Measurements from ENCODE around the gene DAZ3. TPM values are rescaled to one million over a fixed set of nuclear protein-coding genes. Genes with fewer than 3 reads are reported as not detected.
"Not testable (repeated sequence)": the region's sequence is repeated elsewhere in the genome, so short reads cannot be mapped to it uniquely, and the experiment has no call there.

DAZ3 gene
- total RNA-seq (2014; rRNA removed; shearing (Covaris generic)), result not detected in 2 replicates

GRCh38 chrY:24813293-24813692 lies at the start of gene DAZ3:
DAZ3 (minus strand) TSS chrY:24813393; CDS start chrY:24813185, 208 bp downstream.
- not testable (repeated sequence) for H3K9me3 ChIP-seq (replicated peaks); H3K4me1 ChIP-seq (replicated peaks); H3K27ac ChIP-seq; H3K4me3 ChIP-seq; H3K36me3 ChIP-seq; H3K27me3 ChIP-seq (replicated peaks); DNase-seq (ENCODE audit: low read depth in 1 of 2, low spot score in 2 of 2)

DNA sequence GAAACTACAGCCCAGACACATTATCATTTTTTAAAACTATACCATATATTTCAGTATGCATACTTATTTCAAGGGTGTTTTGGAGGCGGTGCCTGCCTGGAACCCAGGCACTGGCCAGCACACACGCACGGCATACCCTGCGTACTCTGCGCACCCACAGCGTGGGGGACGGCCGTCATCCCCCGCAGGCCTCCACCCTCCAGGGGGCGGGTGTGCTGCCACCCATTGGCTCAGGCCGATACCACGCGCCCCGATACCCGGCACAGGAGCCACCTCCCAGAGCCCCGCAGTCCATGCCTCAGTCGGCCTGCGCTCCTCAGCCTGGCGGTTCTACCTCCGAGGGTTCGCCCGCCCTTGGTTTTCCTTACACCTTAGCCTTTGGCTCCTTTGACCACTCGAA lies 20.4 kb upstream of the DAZ3 start, which contains the start of gene DAZ4:
Gene DAZ4 (plus strand): TSS at position 301 of the 400 bp plus-strand sequence. CDS start 208 bp downstream, outside the sequence.
- not testable (repeated sequence) for H3K4me1 ChIP-seq (replicated peaks); DNase-seq (ENCODE audit: low read depth in 1 of 2, low spot score in 2 of 2); H3K4me3 ChIP-seq; H3K27ac ChIP-seq; H3K36me3 ChIP-seq; H3K9me3 ChIP-seq (replicated peaks); H3K27me3 ChIP-seq (replicated peaks)

GRCh38 chrY:24825069-24825468 lies 11.9 kb upstream of the DAZ3 start:
- H3K27me3 ChIP-seq (replicated peaks); H3K27ac ChIP-seq; H3K4me1 ChIP-seq (replicated peaks); H3K4me3 ChIP-seq; H3K9me3 ChIP-seq (replicated peaks); H3K36me3 ChIP-seq; DNase-seq (ENCODE audit: low read depth in 1 of 2, low spot score in 2 of 2): not testable (repeated sequence)

- H3K4me3 ChIP-seq; H3K36me3 ChIP-seq; H3K27me3 ChIP-seq (replicated peaks); H3K27ac ChIP-seq; H3K9me3 ChIP-seq (replicated peaks); DNase-seq (ENCODE audit: low read depth in 1 of 2, low spot score in 2 of 2); H3K4me1 ChIP-seq (replicated peaks): not testable (repeated sequence)
These were observed 11.1 kb upstream of the DAZ3 start for GRCh38 chrY:24824184-24824879.

DNA sequence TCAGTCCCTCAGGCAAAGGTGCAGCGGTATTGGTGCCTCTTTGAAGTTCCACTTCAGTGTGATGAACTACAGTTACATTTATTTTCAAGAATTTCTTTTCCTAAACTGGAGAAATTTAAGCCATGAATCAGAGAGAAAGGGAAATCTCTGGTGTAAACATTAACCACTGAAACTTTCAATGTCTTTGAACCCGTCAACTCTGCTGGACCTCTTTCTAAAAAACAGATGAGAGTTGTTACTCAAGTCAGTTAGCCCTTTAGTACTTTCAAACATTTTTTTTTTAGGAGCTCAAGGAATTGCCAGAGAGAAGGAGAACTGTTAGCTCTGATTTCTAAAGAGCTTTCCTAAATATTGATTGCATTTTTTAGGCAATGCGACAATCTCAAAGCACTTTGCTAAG lies 8.6 kb upstream of the DAZ3 start:
- not testable (repeated sequence) for H3K27me3 ChIP-seq (replicated peaks); H3K36me3 ChIP-seq; H3K27ac ChIP-seq; H3K4me3 ChIP-seq; H3K9me3 ChIP-seq (replicated peaks); H3K4me1 ChIP-seq (replicated peaks); DNase-seq (ENCODE audit: low read depth in 1 of 2, low spot score in 2 of 2)

Other genes with a start within 250 kb of the DAZ3 start
- not detected in 2 replicates for gene BPY2B, start 195.4 kb downstream of the DAZ3 start, total RNA-seq (2014; rRNA removed; shearing (Covaris generic))
- not detected in 2 replicates for gene DAZ4, start 20.5 kb upstream of the DAZ3 start, total RNA-seq (2014; rRNA removed; shearing (Covaris generic))
- not detected in 2 replicates for gene BPY2C, start 238.7 kb upstream of the DAZ3 start, total RNA-seq (2014; rRNA removed; shearing (Covaris generic))

Data from SJSA1 (cell line).